Measurements from ENCODE around the gene CDCA5.

The CDCA5 gene

GRCh38 chr11:65077451-65077850, 6.4 kb downstream of the CDCA5 start:
- no peak for DNase-seq

- no peak for DNase-seq
Observed at GRCh38 chr11:65072631-65072966, 11.2 kb downstream of the CDCA5 start.

- DNase-seq: no peak
Observed at GRCh38 chr11:65071907-65072630, 11.8 kb downstream of the CDCA5 start.

DNA sequence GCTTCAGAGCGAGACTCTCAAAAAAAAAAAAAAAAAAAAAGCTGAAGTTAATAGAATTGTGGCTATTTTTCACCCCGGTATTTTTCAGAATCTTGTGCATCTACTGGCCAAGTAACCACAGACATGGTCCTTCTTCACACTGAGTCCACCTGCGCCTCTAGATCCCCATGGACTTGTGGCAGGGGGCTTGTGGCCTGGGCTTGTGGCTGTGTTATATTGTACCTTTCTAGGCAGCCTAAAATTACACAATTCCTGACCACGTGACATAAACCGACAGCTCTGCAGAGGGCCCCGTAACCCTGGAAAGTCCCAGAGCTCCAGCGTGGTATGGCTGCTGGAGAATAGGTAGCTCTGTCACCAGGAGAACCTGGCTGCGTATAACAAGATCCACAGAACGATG, 14.6 kb downstream of the CDCA5 start:
- no peak for DNase-seq

GRCh38 chr11:65067446-65067845, 16.4 kb downstream of the CDCA5 start:
- no peak for DNase-seq

DNA sequence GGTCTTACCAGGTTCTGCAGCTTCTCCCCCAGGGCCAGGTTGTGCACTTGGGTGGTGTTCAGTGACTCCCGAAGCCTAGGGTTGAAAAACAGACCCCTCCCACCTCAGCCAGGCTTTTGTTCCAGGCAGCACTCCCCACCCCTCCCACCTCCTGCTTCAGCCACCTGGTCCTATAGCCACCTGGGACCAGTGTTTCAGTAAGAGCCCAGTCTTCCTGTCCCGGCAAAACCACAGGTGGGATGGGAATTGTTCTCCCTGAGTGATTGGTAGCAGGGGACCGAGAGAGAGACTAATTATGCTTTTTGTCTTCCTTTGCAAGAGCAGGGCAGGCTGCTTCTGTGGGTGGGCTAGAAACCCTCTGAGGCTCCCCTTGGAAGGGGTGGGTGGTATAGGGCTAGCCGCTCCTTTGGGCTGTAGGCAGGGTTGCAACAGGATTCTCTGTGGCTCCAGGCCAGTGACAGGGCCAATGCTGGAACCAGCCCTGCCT, 17.0 kb downstream of the CDCA5 start:
- no peak for DNase-seq

GRCh38 chr11:65066315-65066714, 17.5 kb downstream of the CDCA5 start:
- no peak for DNase-seq

DNA sequence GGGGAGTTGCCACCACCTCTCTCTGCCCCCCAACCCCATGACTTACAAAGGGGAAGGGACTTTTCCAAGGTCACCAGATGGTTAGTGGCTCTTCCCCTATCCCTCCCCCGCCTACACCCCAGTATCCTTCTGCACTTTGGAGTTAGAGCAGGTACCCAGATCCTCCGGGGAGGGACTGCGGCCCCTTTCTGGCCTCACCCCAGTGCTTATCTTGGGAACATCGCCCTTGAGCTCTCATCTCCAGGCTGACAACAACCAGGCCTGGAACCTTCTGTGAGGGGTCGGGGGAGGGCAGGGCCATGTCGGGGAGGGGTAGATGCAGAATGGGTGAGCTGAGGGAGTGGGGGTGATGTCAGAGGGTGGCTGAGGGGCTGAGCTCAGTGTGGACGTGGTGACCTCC, 18.0 kb downstream of the CDCA5 start:
- no peak for DNase-seq

DNA sequence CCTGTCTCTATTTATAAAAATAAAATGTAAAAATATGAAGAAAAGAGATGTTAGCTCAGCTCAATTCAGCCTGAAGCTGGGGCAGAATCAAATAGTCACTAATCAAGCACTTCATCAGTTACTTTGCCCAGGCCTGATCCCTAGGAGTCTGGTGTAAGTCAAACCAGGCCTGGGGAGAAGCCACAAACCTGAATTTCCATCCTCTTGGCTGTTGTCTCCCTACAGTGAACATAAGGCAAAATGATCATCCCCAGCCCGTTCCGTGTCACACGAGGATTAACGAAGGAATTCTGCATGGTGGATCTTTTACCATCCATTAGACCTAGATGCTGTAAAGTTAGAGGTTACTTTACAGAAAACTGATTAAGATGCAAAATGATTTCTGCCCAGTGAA, 19.0 kb downstream of the CDCA5 start:
- no peak for DNase-seq

- DNase-seq: no peak
Observed at GRCh38 chr11:65063532-65063931, 20.3 kb downstream of the CDCA5 start.

- DNase-seq: no peak
Observed at GRCh38 chr11:65060913-65061408, 22.9 kb downstream of the CDCA5 start.

GRCh38 chr11:65059959-65060824, 23.6 kb downstream of the CDCA5 start:
- no peak for DNase-seq

GRCh38 chr11:65059523-65059922, 24.3 kb downstream of the CDCA5 start:
- DNase-seq: no peak

GRCh38 chr11:65058419-65059054, 25.3 kb downstream of the CDCA5 start, which contains the start of gene NAALADL1:
Gene NAALADL1 (minus strand): TSS chr11:65058553. CDS start chr11:65058521, 32 bp downstream.
- DNase-seq: no peak

- no peak for DNase-seq
Observed at GRCh38 chr11:65058012-65058411, 25.8 kb downstream of the CDCA5 start.

- no peak for DNase-seq
Observed at GRCh38 chr11:65057526-65057925, 26.3 kb downstream of the CDCA5 start.

DNA sequence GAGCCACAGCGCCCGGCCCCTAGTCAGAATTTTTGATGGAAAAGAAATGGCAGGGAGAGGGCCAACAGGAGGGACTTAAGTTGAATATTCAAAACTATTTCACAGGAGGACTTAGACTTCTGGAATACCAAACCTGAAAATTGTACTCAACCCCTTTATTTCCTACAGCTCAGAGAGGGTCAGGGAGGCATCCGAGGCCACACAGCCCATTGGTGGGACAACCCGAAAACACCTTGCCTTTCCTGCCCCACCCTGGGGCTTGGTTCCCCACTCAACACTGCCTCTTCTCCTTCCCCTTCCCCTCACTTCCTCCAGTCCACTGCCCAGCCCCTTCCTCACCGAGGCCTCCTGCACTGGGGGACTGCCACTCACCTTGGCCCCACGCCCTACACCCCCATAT, 26.8 kb downstream of the CDCA5 start:
- no peak for DNase-seq

DNA sequence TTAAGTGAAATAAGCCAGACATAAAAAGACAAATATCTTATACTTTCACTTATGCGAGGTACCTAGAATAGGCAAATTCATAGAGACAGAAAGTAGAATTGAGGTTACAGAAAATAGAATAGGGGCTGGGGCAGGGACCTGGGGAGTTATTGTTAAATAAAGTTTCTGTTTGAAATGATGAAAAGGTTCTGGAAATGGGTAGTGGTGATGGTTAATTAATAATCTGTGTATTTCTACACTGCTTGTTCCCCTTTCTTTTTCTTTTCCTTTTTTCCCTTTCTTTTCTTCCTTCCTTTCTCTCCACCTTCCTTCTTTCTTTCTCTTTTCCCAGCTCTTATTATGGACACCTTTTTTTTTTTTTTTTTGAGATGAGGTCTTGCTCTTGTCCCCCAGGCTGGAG, 28.3 kb downstream of the CDCA5 start:
- no peak for DNase-seq

DNA sequence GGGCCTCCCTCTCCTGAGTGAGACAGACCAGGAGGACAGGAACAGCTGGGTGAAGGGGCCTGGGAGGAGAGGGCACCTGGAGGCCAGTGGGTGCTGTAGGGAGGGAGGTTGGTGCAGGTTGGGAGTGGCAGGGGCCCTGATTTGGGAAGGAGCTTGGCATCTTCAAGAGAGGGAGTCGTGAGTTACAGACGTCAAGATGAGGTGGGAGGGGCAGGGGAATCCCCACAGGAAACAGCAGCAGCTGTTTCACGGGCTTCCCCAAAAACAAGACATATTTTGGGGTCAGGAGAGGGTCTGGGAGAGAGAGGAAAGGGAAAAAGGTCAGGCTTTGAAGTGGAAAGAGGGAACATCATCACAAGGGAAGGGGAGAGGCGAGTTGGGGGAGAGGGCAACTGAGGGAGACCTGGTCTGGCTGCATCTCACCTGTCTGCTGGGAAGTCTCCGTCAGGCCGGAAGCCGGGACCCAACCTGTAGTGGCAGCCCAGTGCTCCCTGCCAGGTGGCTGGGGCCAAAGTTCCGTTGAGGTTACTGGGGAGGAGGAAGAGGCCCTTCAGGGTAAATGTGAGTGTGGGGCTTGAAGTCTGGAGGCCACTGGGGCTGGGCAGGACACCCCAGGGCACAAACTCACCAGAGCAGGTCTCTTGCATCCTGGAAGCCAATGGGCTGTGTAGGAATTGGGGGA, 29.9 kb downstream of the CDCA5 start:
- no peak for DNase-seq

GRCh38 chr11:65051398-65051858, 32.4 kb downstream of the CDCA5 start:
- no peak for DNase-seq
